MM.1S (cell line): ENCODE measurements around the gene TMEM51.

Experiments used
- DNase-seq: peaks from one replicate; pipeline ENCODE4 v3.0.0-alpha.2; 2015
- H2AFZ ChIP-seq: fragments of 300-600 bp; sonication (generic); 2 replicates; pipeline ENCODE4 v1.6.0; 2016; ENCODE audit warnings: antibody characterized with exemption, low read length
- H3F3A ChIP-seq: fragments of 300-600 bp; sonication (generic); 2 replicates; pipeline ENCODE4 v1.6.1; 2016; ENCODE audit warnings: mild to moderate bottlenecking, antibody characterized with exemption, low read length, moderate library complexity, mixed read lengths; ENCODE audit not compliant: insufficient read depth
- H3K27ac ChIP-seq: fragments of 300-600 bp; sonication (generic); 2 replicates; pipeline ENCODE4 v1.5.1; 2016; ENCODE audit warnings: mild to moderate bottlenecking, low read length
- H3K27me3 ChIP-seq: fragments of 300-600 bp; sonication (generic); replicated peaks from 2 replicates; pipeline ENCODE4 v1.6.0; 2016; ENCODE audit warnings: low read length; ENCODE audit not compliant: insufficient read depth
- H3K36me3 ChIP-seq: fragments of 300-600 bp; sonication (generic); replicated peaks from 2 replicates; pipeline ENCODE4 v1.6.1; 2016; ENCODE audit warnings: mild to moderate bottlenecking, low read length, mixed read lengths; ENCODE audit not compliant: insufficient read depth
- H3K4me1 ChIP-seq: fragments of 300-600 bp; sonication (generic); 2 replicates; pipeline ENCODE4 v1.6.1; 2016; ENCODE audit warnings: low read length, mixed read lengths
- H3K4me2 ChIP-seq: fragments of 300-600 bp; sonication (generic); 2 replicates; pipeline ENCODE4 v1.6.0; 2016; ENCODE audit warnings: low read depth, low read length
- H3K4me3 ChIP-seq: fragments of 300-600 bp; sonication (generic); 2 replicates; pipeline ENCODE4 v1.5.1; 2016; ENCODE audit warnings: low read length, mixed read lengths
- H3K79me2 ChIP-seq: fragments of 300-600 bp; sonication (generic); 2 replicates; pipeline ENCODE4 v1.6.1; 2016; ENCODE audit warnings: mixed run types, low read length, mixed read lengths
- H3K9ac ChIP-seq: fragments of 300-600 bp; sonication (generic); 2 replicates; pipeline ENCODE4 v1.6.1; 2016; ENCODE audit warnings: low read length, mixed read lengths
- H3K9me2 ChIP-seq: fragments of 300-600 bp; sonication (generic); replicated peaks from 2 replicates; pipeline ENCODE4 v1.6.1; 2016; ENCODE audit warnings: mild to moderate bottlenecking, low read length, mixed read lengths; ENCODE audit not compliant: insufficient read depth
- H3K9me3 ChIP-seq: fragments of 300-600 bp; sonication (generic); replicated peaks from 2 replicates; pipeline ENCODE4 v1.6.1; 2016; ENCODE audit warnings: mild to moderate bottlenecking, low read length, mixed read lengths; ENCODE audit not compliant: insufficient read depth
- H4K20me1 ChIP-seq: fragments of 300-600 bp; sonication (generic); 2 replicates; pipeline ENCODE4 v1.6.1; 2016; ENCODE audit warnings: mild to moderate bottlenecking, low read length, moderate library complexity, mixed read lengths; ENCODE audit not compliant: insufficient read depth
- CTCF ChIP-seq: fragments of 300-600 bp; sonication (generic); IDR thresholded peaks from 2 replicates; pipeline ENCODE4 v1.5.1; 2016; ENCODE audit warnings: antibody characterized with exemption, low read length, mixed read lengths
- EZH2 ChIP-seq: fragments of 300-600 bp; sonication (generic); optimal IDR thresholded peaks from 2 replicates; pipeline ENCODE3; 2017; ENCODE audit warnings: low read depth, mild to moderate bottlenecking, antibody characterized with exemption, low read length, mixed read lengths
- EZH2phosphoT487 ChIP-seq: fragments of 300-600 bp; sonication (generic); IDR thresholded peaks from 2 replicates; pipeline ENCODE4 v1.6.1; 2018; ENCODE audit warnings: antibody characterized with exemption, low read length

The TMEM51 gene

GRCh38 chr1:15218287-15219279 is 65.0 kb downstream of the TMEM51 start:
- H3K27ac ChIP-seq: peak overlapping the region; percentile 33; the same call in 1 of the 2 replicates
- H3K27me3 ChIP-seq: no peaks in the 10 kb centered on the region
- H3K4me2 ChIP-seq: peak overlapping the region; percentile 52; the same call in 1 of the 2 replicates
- H3F3A ChIP-seq: peaks cover 16% of the 10 kb centered on the region
- no peak for DNase-seq
- H4K20me1 ChIP-seq: no peaks in the 10 kb centered on the region
- TF ChIP-seq CTCF: no peak
- TF ChIP-seq EZH2: no peak
- no peak for TF ChIP-seq EZH2phosphoT487
- peaks cover 47% of the 10 kb centered on the region for H3K4me1 ChIP-seq
- H3K9me2 ChIP-seq: no peaks in the 10 kb centered on the region
- H2AFZ ChIP-seq: no peak overlapping the region
- H3K4me3 ChIP-seq: no peak overlapping the region
- H3K9me3 ChIP-seq: no peaks in the 10 kb centered on the region
- H3K36me3 ChIP-seq: no peaks in the 10 kb centered on the region
- no peaks in the 10 kb centered on the region for H3K79me2 ChIP-seq
- no peak overlapping the region for H3K9ac ChIP-seq

GRCh38 chr1:15219280-15220023 is 65.9 kb downstream of the TMEM51 start:
- Histone ChIP-seq H3K4me1 (peaks cover 47% of the 10 kb centered on the region), H3K4me3 (peak overlapping the region; percentile 4; the same call in 1 of the 2 replicates), H3K4me2 (peak overlapping the region; percentile 52; the same call in 1 of the 2 replicates), H3K36me3 (no peaks in the 10 kb centered on the region), H2AFZ (no peak overlapping the region), H3K79me2 (no peaks in the 10 kb centered on the region), H3F3A (peaks cover 16% of the 10 kb centered on the region), H3K9me2 (no peaks in the 10 kb centered on the region), H3K27me3 (no peaks in the 10 kb centered on the region), H3K27ac (peak overlapping the region; percentile 33; the same call in 1 of the 2 replicates), H3K9me3 (no peaks in the 10 kb centered on the region), H3K9ac (no peak overlapping the region), H4K20me1 (no peaks in the 10 kb centered on the region)
- TF ChIP-seq CTCF (no peak), EZH2 (no peak), EZH2phosphoT487 (no peak)
- no peak for DNase-seq

GRCh38 chr1:15220024-15220392 is 66.5 kb downstream of the TMEM51 start:
- Histone ChIP-seq H3K36me3 (no peaks in the 10 kb centered on the region), H3K4me3 (peak overlapping the region; percentile 4; the same call in 1 of the 2 replicates), H3F3A (peaks cover 16% of the 10 kb centered on the region), H3K27me3 (no peaks in the 10 kb centered on the region), H3K4me2 (peak overlapping the region; percentile 52; the same call in 1 of the 2 replicates), H3K9ac (no peak overlapping the region), H3K27ac (peak overlapping the region; percentile 33; the same call in 1 of the 2 replicates), H4K20me1 (no peaks in the 10 kb centered on the region), H3K9me3 (no peaks in the 10 kb centered on the region), H3K4me1 (peaks cover 47% of the 10 kb centered on the region), H3K9me2 (no peaks in the 10 kb centered on the region), H3K79me2 (no peaks in the 10 kb centered on the region), H2AFZ (no peak overlapping the region)
- no peak for TF ChIP-seq EZH2phosphoT487
- TF ChIP-seq CTCF: no peak
- no peak for TF ChIP-seq EZH2
- peak; percentile 81 for DNase-seq
